ENCODE measurements around the gene CCDC86.

Gene CCDC86

GRCh38 chr11:60870733-60871377 is 28.9 kb downstream of the CCDC86 start:
- ATAC-seq: no peak

- no peak for ATAC-seq
These were observed 29.6 kb downstream of the CCDC86 start for GRCh38 chr11:60871378-60872061.

- no peak for ATAC-seq
These were observed 30.4 kb downstream of the CCDC86 start for GRCh38 chr11:60872124-60872960.

GRCh38 chr11:60872961-60873524 is 31.1 kb downstream of the CCDC86 start:
- no peak for ATAC-seq

- ATAC-seq: no peak
These were observed 31.6 kb downstream of the CCDC86 start for GRCh38 chr11:60873533-60873932.

GRCh38 chr11:60874421-60875365 is 32.8 kb downstream of the CCDC86 start:
- no peak for ATAC-seq

- ATAC-seq: no peak
These were observed 33.7 kb downstream of the CCDC86 start for GRCh38 chr11:60875366-60876167.

GRCh38 chr11:60876168-60876485 is 34.2 kb downstream of the CCDC86 start:
- ATAC-seq: no peak

GRCh38 chr11:60878245-60879101 is 36.6 kb downstream of the CCDC86 start:
- ATAC-seq: no peak

- no peak for ATAC-seq
These were observed 37.2 kb downstream of the CCDC86 start for GRCh38 chr11:60879104-60879503.

- ATAC-seq: no peak
These were observed 38.2 kb downstream of the CCDC86 start for GRCh38 chr11:60879971-60880588.

GRCh38 chr11:60880643-60881282 is 38.9 kb downstream of the CCDC86 start:
- ATAC-seq: no peak

- peak; percentile 61 to 65 for ATAC-seq
These were observed 45.6 kb downstream of the CCDC86 start for GRCh38 chr11:60887556-60887955.

GRCh38 chr11:60889869-60890311 is 48.0 kb downstream of the CCDC86 start:
- ATAC-seq: no peak

- no peak for ATAC-seq
These were observed 48.8 kb downstream of the CCDC86 start for GRCh38 chr11:60890696-60891095.

GRCh38 chr11:60891103-60891741 is 49.3 kb downstream of the CCDC86 start:
- ATAC-seq: no peak

- ATAC-seq: no peak
These were observed 53.8 kb downstream of the CCDC86 start for GRCh38 chr11:60895687-60896086.

GRCh38 chr11:60897496-60897895 is 55.6 kb downstream of the CCDC86 start:
- no peak for ATAC-seq
